ENCODE data around the gene HIF1A.

HIF1A gene

GRCh38 chr14:61694039-61694438 lies 1.3 kb upstream of the HIF1A start:
- no peak for TF ChIP-seq SPI1 (IDR thresholded peaks at IDR 0.05; ENCODE audit: low read depth, low read length)
- TF ChIP-seq TAF1 (IDR thresholded peaks at IDR 0.05; ENCODE audit: low read depth, low read length), result no peak
- TF ChIP-seq POU2F2 (IDR thresholded peaks at IDR 0.05; ENCODE audit: low read depth, low read length), result no peak
- TF ChIP-seq POLR2A (IDR thresholded peaks at IDR 0.05; ENCODE audit: low read depth, low read length), result no peak
- TF ChIP-seq POLR2AphosphoS5 (IDR thresholded peaks at IDR 0.05; ENCODE audit: low read depth, low read length), result no peak
- no peak for TF ChIP-seq PAX5 (IDR thresholded peaks at IDR 0.05; ENCODE audit: insufficient read depth, low read length, severe bottlenecking)
- DNase-seq (ENCODE audit: insufficient read length, low spot score), result no peak
- no peak for FAIRE-seq

DNA sequence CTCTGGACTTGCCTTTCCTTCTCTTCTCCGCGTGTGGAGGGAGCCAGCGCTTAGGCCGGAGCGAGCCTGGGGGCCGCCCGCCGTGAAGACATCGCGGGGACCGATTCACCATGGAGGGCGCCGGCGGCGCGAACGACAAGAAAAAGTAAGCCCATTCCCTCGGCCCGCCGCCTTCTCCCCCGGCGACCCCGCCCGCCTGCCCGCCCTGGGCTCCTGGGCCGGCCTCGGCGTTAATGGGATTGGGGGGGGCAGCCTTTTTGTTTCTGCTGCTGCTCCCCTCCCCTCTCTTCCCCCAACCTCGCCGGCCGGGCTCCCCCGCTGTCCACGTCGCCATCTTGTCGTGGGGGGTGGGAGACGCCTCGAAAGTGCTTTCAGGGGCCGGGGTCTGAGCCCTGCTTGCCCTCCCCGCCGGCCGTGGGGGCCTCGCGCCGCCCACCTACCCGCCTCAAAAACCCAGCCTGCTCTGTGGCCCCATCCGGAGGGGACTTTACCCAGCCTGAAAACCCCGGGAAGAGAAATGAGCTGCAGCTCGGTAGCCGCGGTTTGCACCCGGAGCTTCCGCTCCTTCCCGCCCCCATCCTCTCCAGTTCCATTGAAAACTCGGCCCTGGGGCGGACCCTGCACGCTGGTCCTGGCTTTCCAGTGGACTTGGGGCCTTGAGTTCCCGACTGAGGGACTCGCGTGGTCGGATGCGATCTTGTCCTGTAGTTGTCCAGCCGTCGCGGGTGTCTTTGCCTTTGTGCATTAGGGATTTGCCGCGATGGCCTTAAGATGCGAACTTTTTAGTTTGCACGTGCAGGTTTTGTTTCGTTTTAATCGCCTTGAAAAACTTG lies 598 bp downstream of the HIF1A start:
- DNase-seq (ENCODE audit: insufficient read length, low spot score) (peak; percentile 10), FAIRE-seq (peak; percentile 90)
- TF ChIP-seq POU2F2 (IDR thresholded peaks at IDR 0.05; ENCODE audit: low read depth, low read length) (no peak), POLR2AphosphoS5 (IDR thresholded peaks at IDR 0.05; ENCODE audit: low read depth, low read length) (no peak), PAX5 (IDR thresholded peaks at IDR 0.05; ENCODE audit: insufficient read depth, low read length, severe bottlenecking) (no peak), TAF1 (IDR thresholded peaks at IDR 0.05; ENCODE audit: low read depth, low read length) (no peak), SPI1 (IDR thresholded peaks at IDR 0.05; ENCODE audit: low read depth, low read length) (no peak), POLR2A (IDR thresholded peaks at IDR 0.05; ENCODE audit: low read depth, low read length) (no peak)

DNA sequence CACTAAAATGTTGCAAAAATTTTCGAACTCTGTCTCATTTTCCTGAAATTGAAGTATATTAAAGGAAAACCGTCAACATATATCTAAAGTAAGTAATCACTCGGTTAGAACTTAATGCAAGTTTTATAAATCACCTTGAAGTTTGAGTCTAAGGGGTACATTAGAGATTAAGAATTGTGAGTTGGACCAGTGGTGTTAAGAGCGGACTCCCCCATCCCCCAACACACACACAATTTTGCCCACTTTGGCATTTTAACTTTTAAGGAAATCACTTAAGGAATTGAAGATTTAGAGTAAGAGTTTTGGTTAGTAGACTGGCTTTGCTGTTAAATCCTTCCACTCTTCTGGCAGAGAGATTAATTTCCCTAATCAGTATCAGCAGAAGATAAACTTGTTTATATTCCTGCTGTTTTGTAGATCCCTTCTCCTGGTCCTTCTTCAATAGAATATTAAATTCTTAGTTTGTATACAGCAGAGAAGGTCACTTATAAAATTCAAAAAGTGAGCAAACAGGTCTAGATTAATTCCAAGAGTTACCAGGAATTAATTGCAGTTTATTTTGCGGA lies 1.5 kb downstream of the HIF1A start:
- TF ChIP-seq TAF1 (IDR thresholded peaks at IDR 0.05; ENCODE audit: low read depth, low read length), result no peak
- no peak for TF ChIP-seq POLR2A (IDR thresholded peaks at IDR 0.05; ENCODE audit: low read depth, low read length)
- TF ChIP-seq POU2F2 (IDR thresholded peaks at IDR 0.05; ENCODE audit: low read depth, low read length), result no peak
- no peak for TF ChIP-seq PAX5 (IDR thresholded peaks at IDR 0.05; ENCODE audit: insufficient read depth, low read length, severe bottlenecking)
- TF ChIP-seq SPI1 (IDR thresholded peaks at IDR 0.05; ENCODE audit: low read depth, low read length), result no peak
- TF ChIP-seq POLR2AphosphoS5 (IDR thresholded peaks at IDR 0.05; ENCODE audit: low read depth, low read length), result no peak

GRCh38 chr14:61698206-61698980 lies 3.1 kb downstream of the HIF1A start:
- FAIRE-seq (no peak), DNase-seq (ENCODE audit: insufficient read length, low spot score) (no peak)
- TF ChIP-seq POLR2AphosphoS5 (IDR thresholded peaks at IDR 0.05; ENCODE audit: low read depth, low read length) (no peak), PAX5 (IDR thresholded peaks at IDR 0.05; ENCODE audit: insufficient read depth, low read length, severe bottlenecking) (no peak), SPI1 (IDR thresholded peaks at IDR 0.05; ENCODE audit: low read depth, low read length) (no peak), POLR2A (IDR thresholded peaks at IDR 0.05; ENCODE audit: low read depth, low read length) (no peak), TAF1 (IDR thresholded peaks at IDR 0.05; ENCODE audit: low read depth, low read length) (no peak), POU2F2 (IDR thresholded peaks at IDR 0.05; ENCODE audit: low read depth, low read length) (no peak)

More for the DNA sequence above, 1.5 kb downstream of the HIF1A start:
- DNase-seq (ENCODE audit: insufficient read length, low spot score) (no peak), FAIRE-seq (peak; percentile 38)

DNA sequence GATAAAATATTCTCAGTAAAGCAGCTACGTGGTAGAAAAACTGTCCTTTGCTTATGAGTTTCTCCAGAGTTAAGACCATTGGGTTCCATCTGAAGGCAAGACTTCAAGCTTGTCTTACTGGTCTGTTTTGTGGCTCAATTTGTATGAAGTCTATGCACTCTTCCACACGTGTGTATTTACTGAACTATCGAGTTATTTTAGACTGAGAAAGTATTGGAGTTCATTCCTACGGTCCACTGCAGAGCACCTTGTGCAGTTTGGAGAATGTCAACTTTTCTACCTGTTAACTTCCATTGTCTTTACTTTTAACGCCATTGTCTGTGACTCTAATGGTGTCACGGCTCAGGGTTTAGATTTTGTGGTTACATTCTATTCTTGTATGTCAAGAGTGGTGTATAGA lies 3.7 kb downstream of the HIF1A start:
- FAIRE-seq, result peak; percentile 87
- TF ChIP-seq POLR2AphosphoS5 (IDR thresholded peaks at IDR 0.05; ENCODE audit: low read depth, low read length) (no peak), POU2F2 (IDR thresholded peaks at IDR 0.05; ENCODE audit: low read depth, low read length) (no peak), TAF1 (IDR thresholded peaks at IDR 0.05; ENCODE audit: low read depth, low read length) (no peak), SPI1 (IDR thresholded peaks at IDR 0.05; ENCODE audit: low read depth, low read length) (no peak), POLR2A (IDR thresholded peaks at IDR 0.05; ENCODE audit: low read depth, low read length) (no peak), PAX5 (IDR thresholded peaks at IDR 0.05; ENCODE audit: insufficient read depth, low read length, severe bottlenecking) (no peak)
- DNase-seq (ENCODE audit: insufficient read length, low spot score), result no peak

- no peak for FAIRE-seq
- DNase-seq (ENCODE audit: insufficient read length, low spot score), result no peak
- TF ChIP-seq POU2F2 (IDR thresholded peaks at IDR 0.05; ENCODE audit: low read depth, low read length) (no peak), PAX5 (IDR thresholded peaks at IDR 0.05; ENCODE audit: insufficient read depth, low read length, severe bottlenecking) (no peak), SPI1 (IDR thresholded peaks at IDR 0.05; ENCODE audit: low read depth, low read length) (no peak)
Measured at GRCh38 chr14:61700104-61700886, 5.0 kb downstream of the HIF1A start.

GRCh38 chr14:61701946-61702345 lies 6.6 kb downstream of the HIF1A start:
- TF ChIP-seq SPI1 (IDR thresholded peaks at IDR 0.05; ENCODE audit: low read depth, low read length), result no peak
- no peak for FAIRE-seq
- no peak for DNase-seq (ENCODE audit: insufficient read length, low spot score)

- FAIRE-seq (peak; percentile 73), DNase-seq (ENCODE audit: insufficient read length, low spot score) (no peak)
- TF ChIP-seq TAF1 (IDR thresholded peaks at IDR 0.05; ENCODE audit: low read depth, low read length), result no peak
- TF ChIP-seq POU2F2 (IDR thresholded peaks at IDR 0.05; ENCODE audit: low read depth, low read length), result no peak
- TF ChIP-seq SPI1 (IDR thresholded peaks at IDR 0.05; ENCODE audit: low read depth, low read length), result no peak
- TF ChIP-seq POLR2A (IDR thresholded peaks at IDR 0.05; ENCODE audit: low read depth, low read length), result no peak
- TF ChIP-seq POLR2AphosphoS5 (IDR thresholded peaks at IDR 0.05; ENCODE audit: low read depth, low read length), result no peak
- TF ChIP-seq PAX5 (IDR thresholded peaks at IDR 0.05; ENCODE audit: insufficient read depth, low read length, severe bottlenecking), result no peak
Measured at GRCh38 chr14:61703342-61704129, 8.2 kb downstream of the HIF1A start.
